GM18502 (cell line): ENCODE measurements around the gene KRT25.

ENCODE experiments used
- ATAC-seq: cut with Tn5 transposase; IDR thresholded peaks from one replicate; pipeline ENCODE4 v1.9.1; 2021; ENCODE audit warnings: mild to moderate bottlenecking; ENCODE audit not compliant: unreplicated experiment, poor library complexity

Gene KRT25

DNA sequence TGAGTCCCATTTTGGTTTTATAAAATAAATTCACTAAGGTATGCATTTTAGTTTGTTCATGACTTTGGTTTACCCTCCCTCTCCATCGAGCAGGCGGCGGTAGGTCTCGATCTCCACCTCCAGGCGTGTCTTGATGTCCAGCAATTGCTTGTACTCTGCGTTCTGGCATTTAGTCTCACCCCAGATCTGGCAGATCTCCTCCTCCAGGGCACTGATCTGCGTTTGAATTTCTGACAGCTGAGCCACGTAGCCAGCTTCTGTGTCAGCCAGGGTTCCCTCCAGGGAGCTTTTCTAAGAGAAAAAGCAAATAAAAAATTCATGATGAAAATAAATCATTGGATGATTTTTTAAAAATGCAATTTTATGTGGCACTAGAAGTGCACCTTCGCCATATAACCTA, 55.8 kb downstream of the KRT25 start:
- no peak for ATAC-seq
